Ishikawa (cell line): ENCODE measurements around the gene RNF4.

Source experiments
- CEBPB ChIP-seq: IDR thresholded peaks from 2 replicates; pipeline ENCODE4 v1.6.1; 2012
- EP300 ChIP-seq: IDR thresholded peaks from 2 replicates; pipeline ENCODE4 v1.6.1; 2012; ENCODE audit warnings: borderline replicate concordance
- FOXM1 ChIP-seq: IDR thresholded peaks from 2 replicates; pipeline ENCODE4 v1.6.1; 2012; ENCODE audit warnings: low read depth, borderline replicate concordance
- MAX ChIP-seq: IDR thresholded peaks from 2 replicates; pipeline ENCODE4 v1.6.1; 2012
- RAD21 ChIP-seq: IDR thresholded peaks from 2 replicates; pipeline ENCODE4 v1.6.1; 2012; ENCODE audit warnings: low read depth
- REST ChIP-seq: IDR thresholded peaks from 2 replicates; pipeline ENCODE4 v1.6.1; 2012; ENCODE audit warnings: low read depth, mild to moderate bottlenecking
- TAF1 ChIP-seq: IDR thresholded peaks from 2 replicates; pipeline ENCODE4 v1.6.1; 2012; ENCODE audit warnings: low read depth, mild to moderate bottlenecking
- USF1 ChIP-seq: IDR thresholded peaks from 2 replicates; pipeline ENCODE4 v1.6.1; 2012
- YY1 ChIP-seq: IDR thresholded peaks from 2 replicates; pipeline ENCODE4 v1.6.1; 2012; ENCODE audit warnings: low read depth

- no peak for TF ChIP-seq RAD21
- no peak for TF ChIP-seq CEBPB
- no peak for TF ChIP-seq REST
- no peak for TF ChIP-seq MAX
- TF ChIP-seq YY1, result no peak
- no peak for TF ChIP-seq EP300
- no peak for TF ChIP-seq USF1
- no peak for TF ChIP-seq TAF1
- no peak for TF ChIP-seq FOXM1
Measured at GRCh38 chr4:2478229-2478628, 9.3 kb downstream of the RNF4 start.
